Colonic mucosa (tissue), 4 donors: ENCODE data around the gene SAMD4A. TPM values are rescaled to one million over a fixed set of nuclear protein-coding genes. Genes with fewer than 3 reads are reported as not detected.

Source experiments
- DNase-seq: peaks from one replicate; pipeline ENCODE4 v3.0.0-alpha.2; 2020
- H3K27ac ChIP-seq: fragments of 200-600 bp; one replicate; pipeline ENCODE4 v1.8.0; 2021
- H3K27me3 ChIP-seq: fragments of 200-600 bp; one replicate; pipeline ENCODE4 v1.8.0; 2021
- H3K36me3 ChIP-seq: fragments of 200-600 bp; one replicate; pipeline ENCODE4 v1.8.0; 2021
- H3K4me1 ChIP-seq: fragments of 200-600 bp; one replicate; pipeline ENCODE4 v1.8.0; 2021; ENCODE audit warnings: mild to moderate bottlenecking
- H3K4me3 ChIP-seq: fragments of 200-600 bp; one replicate; pipeline ENCODE4 v1.8.0; 2021
- H3K9ac ChIP-seq, 2 donors: one replicate each; pipeline ENCODE4 v1.7.0; 2013; ENCODE audit warnings: control low read depth in 2 of 2, low read depth in 2 of 2, low read length in 2 of 2
- H3K9me3 ChIP-seq: fragments of 200-600 bp; one replicate; pipeline ENCODE4 v1.8.0; 2021
- CTCF ChIP-seq: fragments of 200-600 bp; IDR thresholded peaks from one replicate; pipeline ENCODE4 v1.8.0; 2022; ENCODE audit warnings: antibody characterized with exemption, mild to moderate bottlenecking
- intact Hi-C: fragments of 100-400 bp; cut with DNase I; formaldehyde crosslinking; loops from one replicate; pipeline ENCODE4 v1.14.1; 2022
- total RNA-seq, 2 donors: library from RNA; stranded (reverse); fragmentation: NEBNext Ultra II Directional in 1 of 2; extraction: Animal tissue kit (Norgen Biotek cat#: 25700) in 1 of 2; gene quantifications; one replicate each; pipeline ENCODE4 v1.2.1, GENCODE V29; 2021
- donor health status: healthy.
- donor health status: DM: no; HTN: no; CAD: no.
- donor health status: DM: no; HTN: no; CAD: no.

The SAMD4A gene
- total RNA-seq, 2 donors from 2014 or later = 5.6 to 31.3 TPM

DNA sequence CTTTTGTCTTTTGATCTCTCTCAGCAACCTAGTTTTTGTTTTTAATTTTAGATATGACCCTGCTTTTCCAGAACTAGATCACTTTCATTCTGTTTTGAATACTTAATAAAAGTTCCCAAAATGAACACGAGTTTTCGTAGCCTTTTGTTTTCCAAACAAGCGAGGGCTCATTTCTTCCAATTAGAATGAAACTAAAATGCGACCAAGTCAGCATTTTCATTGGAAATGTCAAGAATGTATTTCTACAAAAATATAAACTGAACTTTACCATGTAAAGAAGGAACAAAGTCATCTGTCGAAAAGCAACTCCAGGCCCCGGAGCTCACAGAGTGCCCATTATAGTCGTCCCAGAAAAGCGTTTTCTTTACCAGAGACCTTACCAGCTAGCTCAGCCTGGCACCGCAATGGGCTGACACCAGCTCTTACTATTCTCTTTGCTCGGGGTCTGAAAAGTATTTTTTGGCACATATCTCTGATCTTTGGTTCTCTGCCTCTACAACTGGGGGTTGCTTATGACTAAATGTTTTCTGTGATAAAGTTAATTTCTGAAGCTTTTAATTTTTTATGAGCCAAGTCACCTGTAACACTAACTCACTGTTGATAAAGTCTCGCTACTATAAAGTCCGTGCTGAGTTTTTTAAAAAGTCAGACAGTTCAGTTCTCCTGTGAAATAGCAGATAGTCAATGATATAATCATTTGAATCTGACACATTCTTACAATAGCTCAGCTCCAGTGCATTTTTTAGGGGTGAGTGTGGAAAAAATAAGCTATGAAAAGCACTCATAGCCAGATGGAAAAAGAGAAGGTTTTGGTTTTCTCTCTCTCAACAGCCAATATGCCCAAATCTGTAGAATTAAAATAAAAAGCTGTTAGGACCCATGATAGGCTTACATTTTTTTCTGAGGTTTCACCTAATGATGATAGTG lies 43.4 kb downstream of the SAMD4A start:
- Histone ChIP-seq H3K4me1 (no peaks in the 10 kb centered on the region), H3K27me3 (no peaks in the 10 kb centered on the region), H3K36me3 (no peaks in the 10 kb centered on the region), H3K27ac (no peak overlapping the region), H3K4me3 (no peak overlapping the region), H3K9me3 (no peaks in the 10 kb centered on the region), H3K9ac (no peak overlapping the region)
- DNase-seq = no peak
- no peak for TF ChIP-seq CTCF
- intact Hi-C loops = no loop called here

DNA sequence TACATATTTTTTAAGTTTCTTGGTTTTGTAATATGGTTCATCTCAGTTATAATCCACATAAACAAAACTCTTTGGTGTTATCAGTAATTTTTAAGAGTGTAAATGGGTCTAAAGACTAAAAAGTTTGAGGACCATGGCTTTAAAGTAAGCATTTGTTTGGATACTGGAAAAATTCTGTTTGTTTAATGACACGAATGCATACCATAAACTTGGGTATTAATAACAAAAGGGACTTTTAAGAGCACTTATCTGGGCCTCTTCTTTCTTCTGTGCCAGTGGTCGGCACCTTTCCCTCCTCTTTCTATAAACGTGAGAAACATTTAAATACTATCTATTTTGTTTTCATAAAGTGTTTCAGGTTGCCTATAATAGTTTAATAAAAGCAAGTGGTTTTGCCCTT lies 47.4 kb downstream of the SAMD4A start:
- H3K27me3 ChIP-seq = no peaks in the 10 kb centered on the region
- H3K4me3 ChIP-seq = no peak overlapping the region
- no peak for TF ChIP-seq CTCF
- H3K36me3 ChIP-seq = no peaks in the 10 kb centered on the region
- intact Hi-C loops = no loop called here
- H3K27ac ChIP-seq = no peak overlapping the region
- no peaks in the 10 kb centered on the region for H3K4me1 ChIP-seq
- no peak for DNase-seq
- H3K9ac ChIP-seq = no peak overlapping the region
- no peaks in the 10 kb centered on the region for H3K9me3 ChIP-seq

DNA sequence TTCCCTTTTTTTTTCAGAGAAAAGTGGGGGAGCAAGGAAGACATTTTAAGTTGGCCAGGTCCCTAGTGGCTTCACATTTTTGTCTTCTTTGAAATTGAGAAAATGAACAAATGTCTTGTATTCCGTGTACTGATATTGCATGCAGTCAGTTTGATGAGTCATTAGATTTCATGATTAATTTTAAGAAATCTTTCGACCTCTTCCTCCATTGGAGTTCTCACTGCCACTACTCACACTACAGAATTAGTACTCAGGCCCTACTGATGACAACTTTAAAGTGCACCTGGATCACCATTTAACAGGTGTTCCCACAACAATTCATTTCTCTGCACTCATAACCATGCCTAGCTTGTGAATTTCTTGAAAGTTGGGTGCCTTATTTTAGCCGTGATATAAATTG lies 50.5 kb downstream of the SAMD4A start:
- Histone ChIP-seq H3K27ac (no peak overlapping the region), H3K27me3 (no peaks in the 10 kb centered on the region), H3K9me3 (no peaks in the 10 kb centered on the region), H3K4me3 (no peak overlapping the region), H3K9ac (no peak overlapping the region), H3K4me1 (no peaks in the 10 kb centered on the region), H3K36me3 (no peaks in the 10 kb centered on the region)
- no peak for TF ChIP-seq CTCF
- intact Hi-C loops = no loop called here
- DNase-seq = no peak

- H3K9ac ChIP-seq = no peak overlapping the region
- no peaks in the 10 kb centered on the region for H3K9me3 ChIP-seq
- no peak for DNase-seq
- intact Hi-C loops = no loop called here
- H3K27ac ChIP-seq = no peak overlapping the region
- no peaks in the 10 kb centered on the region for H3K4me1 ChIP-seq
- H3K4me3 ChIP-seq = no peak overlapping the region
- H3K36me3 ChIP-seq = no peaks in the 10 kb centered on the region
- H3K27me3 ChIP-seq = no peaks in the 10 kb centered on the region
- no peak for TF ChIP-seq CTCF
Measured at GRCh38 chr14:54621686-54622085, 54.8 kb downstream of the SAMD4A start.

DNA sequence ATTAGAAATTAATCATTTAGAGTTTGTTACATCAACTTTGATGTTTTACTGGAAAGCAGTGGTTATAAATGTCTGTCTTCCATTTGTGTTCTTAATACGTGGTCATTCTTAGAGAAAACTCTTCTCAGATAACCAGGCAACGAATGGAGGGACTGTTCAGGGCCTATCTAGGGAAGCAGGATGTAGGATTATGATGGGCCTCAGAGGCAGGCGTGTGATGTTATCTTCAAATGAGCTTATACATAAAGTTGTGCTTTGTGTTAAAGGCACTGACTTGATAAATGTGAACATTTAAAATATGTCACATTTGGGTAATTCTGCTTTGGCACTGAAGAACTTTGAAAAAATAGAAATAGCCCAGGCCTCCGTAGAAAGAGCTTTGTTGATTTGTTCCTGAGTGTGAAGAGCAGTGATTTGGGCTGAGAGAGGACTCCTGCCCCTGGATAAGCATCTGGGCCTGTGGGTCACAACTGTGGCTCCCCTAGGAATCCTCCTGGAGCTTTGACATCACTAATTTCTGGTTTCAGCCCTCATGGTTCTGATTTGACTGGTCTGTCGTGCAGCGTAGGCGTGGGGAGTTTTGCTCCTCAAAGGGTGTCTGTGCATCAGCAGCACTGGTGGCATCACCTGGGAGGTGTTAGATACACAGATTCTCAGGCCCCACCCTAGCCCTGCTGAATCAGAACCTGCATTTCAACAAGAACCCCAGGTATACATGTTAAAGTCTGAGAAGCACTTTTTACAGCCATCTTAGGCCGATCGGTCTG lies 55.4 kb downstream of the SAMD4A start:
- TF ChIP-seq CTCF = no peak
- H3K27me3 ChIP-seq = no peaks in the 10 kb centered on the region
- DNase-seq = no peak
- no peaks in the 10 kb centered on the region for H3K36me3 ChIP-seq
- H3K4me1 ChIP-seq = no peaks in the 10 kb centered on the region
- H3K9me3 ChIP-seq = no peaks in the 10 kb centered on the region
- H3K4me3 ChIP-seq = no peak overlapping the region
- H3K9ac ChIP-seq = no peak overlapping the region
- intact Hi-C loops = no loop called here
- H3K27ac ChIP-seq = no peak overlapping the region
